Fibroblast of gingiva (primary cell): ENCODE results near the gene AOPEP.

Experiments
- DNase-seq: peaks from one replicate; pipeline ENCODE4 v3.0.0-alpha.2; 2011; ENCODE audit warnings: low read depth

Gene AOPEP

GRCh38 chr9:94918038-94918753 lies 191.7 kb downstream of the AOPEP start:
- no peak for DNase-seq

GRCh38 chr9:94919376-94920098 lies 193.0 kb downstream of the AOPEP start:
- DNase-seq = no peak

- peak; percentile 90 for DNase-seq
Observed at GRCh38 chr9:94920420-94921091, 194.1 kb downstream of the AOPEP start.

- DNase-seq = peak; percentile 33
Observed at GRCh38 chr9:94921092-94921471, 194.6 kb downstream of the AOPEP start.

GRCh38 chr9:94921656-94922055 lies 195.2 kb downstream of the AOPEP start:
- no peak for DNase-seq

- peak; percentile 97 for DNase-seq
Observed at GRCh38 chr9:94922098-94922607, 195.7 kb downstream of the AOPEP start.

- peak; percentile 82 for DNase-seq
Observed at GRCh38 chr9:94922691-94923107, 196.2 kb downstream of the AOPEP start.

GRCh38 chr9:94923326-94924089 lies 197.0 kb downstream of the AOPEP start:
- DNase-seq = no peak

- DNase-seq = no peak
Observed at GRCh38 chr9:94925751-94926430, 199.4 kb downstream of the AOPEP start.

GRCh38 chr9:94926431-94926800 lies 199.9 kb downstream of the AOPEP start:
- DNase-seq = no peak

GRCh38 chr9:94927048-94927761 lies 200.7 kb downstream of the AOPEP start:
- no peak for DNase-seq

- DNase-seq = peak; percentile 42
Observed at GRCh38 chr9:94927762-94928670, 201.5 kb downstream of the AOPEP start.

- DNase-seq = no peak
Observed at GRCh38 chr9:94928691-94929368, 202.3 kb downstream of the AOPEP start.

GRCh38 chr9:94929369-94929756 lies 202.9 kb downstream of the AOPEP start:
- DNase-seq = no peak

GRCh38 chr9:94931036-94931633 lies 204.6 kb downstream of the AOPEP start:
- DNase-seq = no peak

GRCh38 chr9:94931740-94932139 lies 205.2 kb downstream of the AOPEP start:
- DNase-seq = no peak

GRCh38 chr9:94932652-94933510 lies 206.4 kb downstream of the AOPEP start:
- DNase-seq = no peak

- DNase-seq = peak; percentile 60
Observed at GRCh38 chr9:94933511-94933828, 207.0 kb downstream of the AOPEP start.
